ENCODE measurements around the gene RHOXF2.

DNA sequence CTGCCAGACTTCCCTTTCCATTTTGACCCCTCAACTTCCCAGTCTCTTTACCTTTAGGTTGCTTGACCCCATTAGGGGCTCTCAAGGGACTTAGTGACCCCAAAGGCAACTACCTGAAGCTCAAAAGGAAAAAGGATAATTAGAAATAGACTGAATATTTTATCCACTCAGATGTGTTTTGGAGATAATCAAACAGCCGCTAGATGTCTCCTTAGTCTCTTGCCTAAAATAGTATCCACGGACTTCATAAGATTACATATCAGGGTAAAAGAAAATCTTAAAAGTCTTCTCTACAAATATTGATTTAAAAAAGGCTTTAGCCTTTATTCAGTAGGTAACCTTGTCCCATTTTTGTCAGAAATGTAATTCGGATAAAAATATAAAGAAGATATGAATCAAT, 21.0 kb upstream of the RHOXF2 start:
- no peak for TF ChIP-seq CTCF (IDR thresholded peaks at IDR 0.05; ENCODE audit: low read depth, low read length, poor library complexity, severe bottlenecking)
- no peak for TF ChIP-seq EZH2phosphoT487 (IDR thresholded peaks at IDR 0.05; ENCODE audit: borderline replicate concordance, low read length)
